ENCODE measurements around the gene RNF217.

GRCh38 chr6:125067552-125067951 lies 105.3 kb downstream of the RNF217 start:
- TF ChIP-seq ARHGAP35 (CRISPR knock-in tag; IDR thresholded peaks at IDR 0.05; ENCODE audit: borderline replicate concordance) (no peak), SIN3A (IDR thresholded peaks at IDR 0.05; ENCODE audit: borderline replicate concordance, low read depth, low read length) (no peak), STAT6 (CRISPR knock-in tag; IDR thresholded peaks at IDR 0.05; ENCODE audit: borderline replicate concordance) (no peak), CEBPB (IDR thresholded peaks at IDR 0.05; ENCODE audit: borderline replicate concordance, low read depth, low read length) (no peak)

Measured in HepG2 (cell line).